AG04449 (cell line): Measurements from ENCODE around the gene CPTP.

Source experiments
- CTCF ChIA-PET: fragments of 350-600 bp; formaldehyde crosslinking; extraction: SDS; loops from one replicate; lab custom pipeline; 2021; ENCODE audit warnings: antibody characterized with exemption; lab: Yijun Ruan, JAX
- POLR2A ChIA-PET: fragments of 400-600, 350-600 bp; formaldehyde crosslinking; extraction: SDS; loops from one replicate; lab custom pipeline; 2020; ENCODE audit warnings: antibody characterized with exemption, inconsistent platforms; lab: Yijun Ruan, JAX
- DNase-seq: peaks from one replicate; pipeline ENCODE4 v3.0.0-alpha.2; 2010; ENCODE audit warnings: low read depth, low spot score
- H3K4me3 ChIP-seq: 2 replicates; pipeline ENCODE4 v1.5.1; 2011; ENCODE audit warnings: low read depth, mild to moderate bottlenecking, control low read depth, low read length
- TF ChIP-seq, protein P1 (sequence below): IDR thresholded peaks from one replicate; pipeline ENCODE4 v1.5.1; 2011; ENCODE audit warnings: mild to moderate bottlenecking, moderate library complexity, low read length, control low read depth, inconsistent platforms; ENCODE audit not compliant: insufficient read depth; ENCODE audit errors: missing control alignments

The CPTP gene

GRCh38 chr1:1334835-1335234, 10.2 kb downstream of the CPTP start:
- no peak for DNase-seq
- TF ChIP-seq, protein P1, sequence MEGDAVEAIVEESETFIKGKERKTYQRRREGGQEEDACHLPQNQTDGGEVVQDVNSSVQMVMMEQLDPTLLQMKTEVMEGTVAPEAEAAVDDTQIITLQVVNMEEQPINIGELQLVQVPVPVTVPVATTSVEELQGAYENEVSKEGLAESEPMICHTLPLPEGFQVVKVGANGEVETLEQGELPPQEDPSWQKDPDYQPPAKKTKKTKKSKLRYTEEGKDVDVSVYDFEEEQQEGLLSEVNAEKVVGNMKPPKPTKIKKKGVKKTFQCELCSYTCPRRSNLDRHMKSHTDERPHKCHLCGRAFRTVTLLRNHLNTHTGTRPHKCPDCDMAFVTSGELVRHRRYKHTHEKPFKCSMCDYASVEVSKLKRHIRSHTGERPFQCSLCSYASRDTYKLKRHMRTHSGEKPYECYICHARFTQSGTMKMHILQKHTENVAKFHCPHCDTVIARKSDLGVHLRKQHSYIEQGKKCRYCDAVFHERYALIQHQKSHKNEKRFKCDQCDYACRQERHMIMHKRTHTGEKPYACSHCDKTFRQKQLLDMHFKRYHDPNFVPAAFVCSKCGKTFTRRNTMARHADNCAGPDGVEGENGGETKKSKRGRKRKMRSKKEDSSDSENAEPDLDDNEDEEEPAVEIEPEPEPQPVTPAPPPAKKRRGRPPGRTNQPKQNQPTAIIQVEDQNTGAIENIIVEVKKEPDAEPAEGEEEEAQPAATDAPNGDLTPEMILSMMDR: no peak
- H3K4me3 ChIP-seq: no peak overlapping the region
- ChIA-PET POLR2A (interaction anchor here (0.6 to 1.1 kb wide), 2 partner anchors 11 to 16 kb away, joined by 3 read pairs; no protein-coding TSS in a partner anchor), CTCF (interaction anchor here (0.9 to 1.5 kb wide), 3 partner anchors 9 to 39 kb away, joined by 3 to 4 read pairs (median 4); no protein-coding TSS in a partner anchor)

- ChIA-PET POLR2A (no interaction called here), CTCF (interaction anchor here (0.8 to 1.5 kb wide), 3 partner anchors 8 to 39 kb away, joined by 3 to 4 read pairs (median 3); no protein-coding TSS in a partner anchor)
- TF ChIP-seq, protein P1: no peak
- no peak for DNase-seq
- no peak overlapping the region for H3K4me3 ChIP-seq
These were observed 10.7 kb downstream of the CPTP start for GRCh38 chr1:1335283-1335682.

DNA sequence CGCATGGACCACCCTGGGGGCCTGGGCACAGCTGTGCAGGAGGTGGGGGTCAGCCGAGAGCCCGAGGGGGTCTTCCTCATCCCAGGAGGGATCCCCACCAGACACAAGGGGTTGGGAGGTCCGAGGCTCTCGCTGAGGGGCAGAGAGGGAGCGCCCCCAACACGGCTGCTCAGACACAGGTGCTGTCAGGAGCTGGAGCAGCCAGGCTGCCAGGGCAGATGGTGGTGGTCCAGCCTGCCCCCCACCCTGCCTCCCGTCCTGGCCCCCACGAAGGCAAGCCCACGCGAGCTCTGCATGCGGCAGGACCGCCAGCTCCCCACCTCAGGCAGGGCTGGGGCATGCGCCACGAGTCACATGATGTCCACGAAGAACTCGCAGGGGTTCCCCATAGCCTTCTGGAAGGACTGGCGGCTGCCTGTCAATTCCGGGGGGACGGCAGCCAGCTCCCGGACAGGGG, 11.2 kb downstream of the CPTP start:
- H3K4me3 ChIP-seq: no peak overlapping the region
- no peak for DNase-seq
- TF ChIP-seq, protein P1: no peak
- POLR2A ChIA-PET: no interaction called here
- CTCF ChIA-PET: interaction anchor here (0.8 to 1.5 kb wide), 3 partner anchors 8 to 38 kb away, joined by 3 to 4 read pairs (median 3); no protein-coding TSS in a partner anchor

DNA sequence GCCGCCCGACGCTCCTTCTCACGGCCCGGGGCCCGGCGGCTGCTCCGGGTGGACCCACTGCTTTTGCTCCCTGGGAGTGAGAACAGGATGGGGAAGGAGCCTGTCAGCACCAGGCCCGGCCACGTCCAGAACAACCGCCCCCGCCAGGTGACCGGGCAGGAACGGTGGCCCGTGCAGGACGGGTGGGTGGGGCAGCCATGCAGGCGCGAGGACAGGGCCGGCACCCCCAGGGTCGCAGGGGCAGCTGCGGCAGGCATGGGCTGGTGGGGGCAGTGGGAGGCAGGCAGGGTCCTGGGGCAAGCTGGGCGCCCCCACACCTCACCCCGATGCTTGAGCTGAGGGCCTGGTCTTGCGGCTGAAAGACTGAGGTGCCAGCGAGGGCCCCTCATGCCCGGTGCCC, 11.8 kb downstream of the CPTP start:
- CTCF ChIA-PET: no interaction called here
- no peak overlapping the region for H3K4me3 ChIP-seq
- POLR2A ChIA-PET: no interaction called here
- TF ChIP-seq, protein P1: no peak
- DNase-seq: no peak

GRCh38 chr1:1336931-1337792, 12.6 kb downstream of the CPTP start:
- H3K4me3 ChIP-seq: no peak overlapping the region
- CTCF ChIA-PET: no interaction called here
- no peak for DNase-seq
- POLR2A ChIA-PET: no interaction called here
- TF ChIP-seq, protein P1: no peak

GRCh38 chr1:1337793-1338147, 13.2 kb downstream of the CPTP start:
- DNase-seq: no peak
- CTCF ChIA-PET: no interaction called here
- POLR2A ChIA-PET: no interaction called here
- H3K4me3 ChIP-seq: no peak overlapping the region
- TF ChIP-seq, protein P1: no peak
